Hepatocyte (in vitro differentiated cells): ENCODE data around the gene SBK3. TPM values are rescaled to one million over a fixed set of nuclear protein-coding genes. Genes with fewer than 3 reads are reported as not detected.

Experiments used
- DNase-seq: peaks from one replicate; pipeline ENCODE4 v3.0.0-alpha.2; 2016; ENCODE audit warnings: low spot score
- H2AFZ ChIP-seq: fragments of 200-600 bp; sonication (generic); 2 replicates; pipeline ENCODE4 v1.6.0; 2016; ENCODE audit warnings: antibody characterized with exemption, mild to moderate bottlenecking
- H3K27ac ChIP-seq: fragments of 200-600 bp; sonication (generic); 2 replicates; pipeline ENCODE4 v1.5.1; 2016; ENCODE audit warnings: mild to moderate bottlenecking
- H3K27me3 ChIP-seq: fragments of 200-600 bp; sonication (generic); 2 replicates; pipeline ENCODE4 v1.6.1; 2016
- H3K36me3 ChIP-seq: fragments of 200-600 bp; sonication (generic); replicated peaks from 2 replicates; pipeline ENCODE4 v1.5.1; 2016; ENCODE audit warnings: low read depth; ENCODE audit not compliant: insufficient read depth
- H3K4me1 ChIP-seq: fragments of 200-600 bp; sonication (generic); 2 replicates; pipeline ENCODE4 v1.5.1; 2016; ENCODE audit warnings: mild to moderate bottlenecking, moderate library complexity; ENCODE audit not compliant: insufficient read depth
- H3K4me2 ChIP-seq: fragments of 200-600 bp; sonication (generic); 2 replicates; pipeline ENCODE4 v1.6.0; 2016
- H3K4me3 ChIP-seq: fragments of 200-600 bp; sonication (generic); 2 replicates; pipeline ENCODE4 v1.5.1; 2016; ENCODE audit warnings: mild to moderate bottlenecking
- H3K79me2 ChIP-seq: fragments of 200-600 bp; sonication (generic); 2 replicates; pipeline ENCODE4 v1.6.0; 2017; ENCODE audit warnings: mild to moderate bottlenecking
- H3K9me2 ChIP-seq: fragments of 200-600 bp; sonication (generic); replicated peaks from 2 replicates; pipeline ENCODE4 v1.6.0; 2017; ENCODE audit warnings: mild to moderate bottlenecking; ENCODE audit not compliant: insufficient read depth
- H3K9me3 ChIP-seq: fragments of 200-600 bp; sonication (generic); 2 replicates; pipeline ENCODE4 v1.5.1; 2016; ENCODE audit warnings: low read depth, mild to moderate bottlenecking
- H4K20me1 ChIP-seq: fragments of 200-600 bp; sonication (generic); 2 replicates; pipeline ENCODE4 v1.6.0; 2016; ENCODE audit warnings: mild to moderate bottlenecking; ENCODE audit not compliant: insufficient read depth, poor library complexity, severe bottlenecking
- EZH2 ChIP-seq: fragments of 200-600 bp; sonication (generic); IDR thresholded peaks from 2 replicates; pipeline ENCODE4 v1.6.1; 2016; ENCODE audit warnings: antibody characterized with exemption, mild to moderate bottlenecking, borderline replicate concordance
- EZH2phosphoT487 ChIP-seq: fragments of 200-600 bp; sonication (generic); IDR thresholded peaks from one replicate; pipeline ENCODE4 v1.6.1; 2018; ENCODE audit warnings: antibody characterized with exemption, mild to moderate bottlenecking, low read depth, moderate library complexity; ENCODE audit not compliant: unreplicated experiment, severe bottlenecking
- WGBS: methylation state at CpG from one replicate; pipeline ENCODE4 v1.1.6; 2016; ENCODE audit warnings: low lambda C conversion rate; ENCODE audit errors: missing lambda C conversion rate; 5-methylcytosine and 5-hydroxymethylcytosine counted together
- polyA plus RNA-seq: library from polyadenylated mRNA; unstranded; fragments of >200 nt; fragmentation: Nextera tagmentation; extraction: Ambion mirVana; gene quantifications from 2 replicates; pipeline ENCODE4 v1.2.1, GENCODE V29; 2016
- total RNA-seq: library from RNA; depleted of rRNA; stranded (reverse); fragments of >200 nt; gene quantifications from 2 replicates; pipeline ENCODE4 v1.2.3, GENCODE V29; 2014
- TF ChIP-seq, protein P1 (sequence below): fragments of 200-600 bp; sonication (generic); IDR thresholded peaks from 2 replicates; pipeline ENCODE4 v1.5.1; 2016; ENCODE audit warnings: antibody characterized with exemption, mild to moderate bottlenecking; ENCODE audit not compliant: poor library complexity

Gene SBK3
- total and polyA plus RNA-seq, 2 experiments from 2014 or later = 0.57 TPM; not detected in 1

DNA sequence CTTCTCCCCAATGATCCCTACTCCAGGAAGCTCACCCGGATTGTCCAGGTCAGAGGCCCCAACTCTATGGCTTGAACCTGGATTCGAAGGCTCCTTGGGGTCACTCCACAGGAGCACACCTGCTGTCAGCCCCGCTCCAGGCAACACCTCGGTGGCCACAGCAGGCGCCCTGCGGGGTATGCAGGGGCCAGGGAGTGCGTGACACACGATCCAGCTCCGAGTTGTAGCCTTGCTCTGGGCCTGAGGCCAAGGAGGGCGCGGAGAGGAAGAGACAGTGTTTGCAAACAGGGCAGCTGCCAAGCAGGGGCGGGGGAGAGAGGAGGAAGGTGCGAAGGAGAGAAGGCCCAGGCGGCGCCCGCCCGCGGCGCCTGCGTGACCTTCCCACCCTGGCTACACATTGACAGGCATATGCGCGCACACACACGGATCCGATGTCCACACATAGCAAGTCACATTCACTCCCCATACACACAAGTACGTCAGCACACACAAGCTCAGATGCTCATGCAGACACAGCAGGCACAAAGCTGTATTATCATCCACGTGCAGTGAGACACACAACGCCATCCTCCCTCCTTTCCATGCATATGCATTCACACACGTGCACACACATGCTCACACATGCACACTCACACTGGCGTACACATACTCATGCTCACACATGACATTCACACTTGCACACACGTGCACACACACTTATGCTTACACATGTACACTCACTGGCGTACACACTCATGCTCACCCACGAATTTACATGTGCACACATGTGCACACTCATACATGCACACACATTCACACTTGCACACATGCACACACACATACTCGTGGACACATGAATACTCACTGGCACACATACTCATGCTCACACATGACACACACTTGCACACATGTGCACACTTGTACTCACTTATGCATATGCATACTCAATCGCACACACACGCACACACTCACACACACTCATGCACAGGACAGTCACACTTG lies 18.8 kb downstream of the SBK3 start:
- peak; percentile 75 for DNase-seq
- no peaks in the 10 kb centered on the region for H3K36me3 ChIP-seq
- no peaks in the 10 kb centered on the region for H3K9me2 ChIP-seq
- WGBS = 38% methylated on average over 34 of the region's 35 CpGs
- H3K27ac ChIP-seq = no peak overlapping the region
- H3K4me1 ChIP-seq = peaks cover 9% of the 10 kb centered on the region
- no peak overlapping the region for H2AFZ ChIP-seq
- H4K20me1 ChIP-seq = no peaks in the 10 kb centered on the region
- peak overlapping the region; percentile 33 for H3K4me2 ChIP-seq
- H3K4me3 ChIP-seq = no peak overlapping the region
- peaks cover 5% of the 10 kb centered on the region for H3K27me3 ChIP-seq
- no peaks in the 10 kb centered on the region for H3K79me2 ChIP-seq
- TF ChIP-seq EZH2 (no peak), EZH2phosphoT487 (no peak)
- TF ChIP-seq, protein P1, sequence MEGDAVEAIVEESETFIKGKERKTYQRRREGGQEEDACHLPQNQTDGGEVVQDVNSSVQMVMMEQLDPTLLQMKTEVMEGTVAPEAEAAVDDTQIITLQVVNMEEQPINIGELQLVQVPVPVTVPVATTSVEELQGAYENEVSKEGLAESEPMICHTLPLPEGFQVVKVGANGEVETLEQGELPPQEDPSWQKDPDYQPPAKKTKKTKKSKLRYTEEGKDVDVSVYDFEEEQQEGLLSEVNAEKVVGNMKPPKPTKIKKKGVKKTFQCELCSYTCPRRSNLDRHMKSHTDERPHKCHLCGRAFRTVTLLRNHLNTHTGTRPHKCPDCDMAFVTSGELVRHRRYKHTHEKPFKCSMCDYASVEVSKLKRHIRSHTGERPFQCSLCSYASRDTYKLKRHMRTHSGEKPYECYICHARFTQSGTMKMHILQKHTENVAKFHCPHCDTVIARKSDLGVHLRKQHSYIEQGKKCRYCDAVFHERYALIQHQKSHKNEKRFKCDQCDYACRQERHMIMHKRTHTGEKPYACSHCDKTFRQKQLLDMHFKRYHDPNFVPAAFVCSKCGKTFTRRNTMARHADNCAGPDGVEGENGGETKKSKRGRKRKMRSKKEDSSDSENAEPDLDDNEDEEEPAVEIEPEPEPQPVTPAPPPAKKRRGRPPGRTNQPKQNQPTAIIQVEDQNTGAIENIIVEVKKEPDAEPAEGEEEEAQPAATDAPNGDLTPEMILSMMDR = no peak
- H3K9me3 ChIP-seq = no peaks in the 10 kb centered on the region

DNA sequence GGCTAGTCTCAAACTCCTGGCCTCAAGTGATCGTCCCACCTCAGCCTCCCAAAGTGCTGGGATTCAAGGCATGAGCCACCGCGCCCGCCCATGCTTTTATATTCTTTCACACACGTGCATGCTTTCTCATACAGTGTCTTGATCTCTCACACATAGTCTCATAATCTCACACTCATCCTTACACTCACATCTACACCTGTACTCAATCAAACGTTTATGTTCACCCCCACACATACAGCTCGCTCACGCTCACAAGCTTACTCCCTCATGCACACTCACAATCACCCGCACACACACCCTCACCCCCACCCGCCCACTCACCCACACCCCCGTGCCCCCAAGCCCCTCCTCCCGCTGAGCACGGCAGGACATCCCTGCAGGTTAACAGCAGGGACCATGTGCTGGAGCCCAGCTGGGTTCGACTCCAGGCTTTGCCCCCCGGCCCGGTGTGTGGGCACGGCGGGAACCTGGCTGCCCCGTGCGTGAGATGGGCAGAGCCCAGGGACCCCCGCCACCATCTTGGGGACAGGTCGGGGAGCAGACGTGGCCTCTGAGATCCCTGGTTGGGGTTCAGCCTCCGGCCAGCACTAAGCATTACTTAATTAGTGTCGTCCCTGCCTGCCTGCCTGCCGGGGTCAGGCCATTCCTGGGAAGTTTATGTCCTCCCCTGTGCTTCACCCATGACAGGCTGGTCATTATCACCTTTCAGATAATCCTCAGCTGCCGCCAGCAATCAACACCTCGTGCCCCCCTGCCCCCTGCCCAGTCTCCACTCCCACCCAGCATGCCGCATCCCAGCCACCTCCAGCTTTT lies 19.8 kb downstream of the SBK3 start:
- TF ChIP-seq, protein P1 = no peak
- TF ChIP-seq EZH2 (no peak), EZH2phosphoT487 (no peak)
- Histone ChIP-seq H3K4me1 (peaks cover 9% of the 10 kb centered on the region), H3K27ac (no peak overlapping the region), H3K4me3 (no peak overlapping the region), H3K4me2 (no peak overlapping the region), H3K9me3 (no peaks in the 10 kb centered on the region), H3K27me3 (peaks cover 5% of the 10 kb centered on the region), H4K20me1 (no peaks in the 10 kb centered on the region), H3K36me3 (no peaks in the 10 kb centered on the region), H3K79me2 (no peaks in the 10 kb centered on the region), H3K9me2 (no peaks in the 10 kb centered on the region), H2AFZ (no peak overlapping the region)
- 47% methylated on average over 27 of the region's 29 CpGs for WGBS
- DNase-seq = no peak

DNA sequence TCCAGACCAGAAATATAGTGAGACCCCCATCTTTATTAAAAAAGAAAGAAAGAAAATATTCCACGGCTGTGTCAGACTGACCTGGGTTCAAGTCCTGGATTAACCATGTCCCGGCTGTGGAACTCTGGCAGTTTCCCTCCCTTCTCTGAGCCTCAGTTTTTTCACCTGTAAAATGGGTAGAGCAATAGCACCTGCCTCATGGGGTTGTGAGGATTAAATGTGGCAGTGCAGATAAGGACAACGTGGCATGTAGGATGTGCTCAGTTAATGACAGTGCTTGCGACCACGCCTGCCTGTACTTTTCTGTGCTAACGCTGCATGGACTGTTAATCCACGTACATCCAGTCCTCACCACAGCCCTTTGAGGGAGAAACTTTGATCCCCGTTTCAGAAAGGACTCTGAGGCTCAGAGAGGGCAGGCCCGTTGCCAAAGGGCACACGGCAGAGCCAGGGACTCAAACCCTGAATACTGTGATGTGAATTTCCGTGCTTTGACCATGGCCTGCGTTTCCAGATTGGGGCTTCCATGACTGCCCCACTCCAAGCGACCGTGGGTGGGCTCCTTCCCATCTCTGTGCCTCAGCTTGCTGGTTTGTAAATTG lies 24.6 kb downstream of the SBK3 start:
- WGBS = 81% methylated on average over 14 of the region's 14 CpGs
- Histone ChIP-seq H3K9me3 (no peaks in the 10 kb centered on the region), H2AFZ (no peak overlapping the region), H3K27me3 (peaks cover 5% of the 10 kb centered on the region), H4K20me1 (no peaks in the 10 kb centered on the region), H3K9me2 (no peaks in the 10 kb centered on the region), H3K4me2 (no peak overlapping the region), H3K79me2 (no peaks in the 10 kb centered on the region), H3K4me1 (no peaks in the 10 kb centered on the region), H3K27ac (no peak overlapping the region), H3K36me3 (no peaks in the 10 kb centered on the region), H3K4me3 (no peak overlapping the region)
- DNase-seq = no peak
- TF ChIP-seq EZH2 (no peak), EZH2phosphoT487 (no peak)
- TF ChIP-seq, protein P1 = no peak
